Progenitor cell of endocrine pancreas (in vitro differentiated cells): ENCODE results near the gene COX6B1. TPM values are rescaled to one million over a fixed set of nuclear protein-coding genes. Genes with fewer than 3 reads are reported as not detected.

Experiments used
- DNase-seq: peaks from one replicate; pipeline ENCODE4 v3.0.0; 2021; ENCODE audit warnings: low spot score; ENCODE audit not compliant: unreplicated experiment
- H3K27ac Mint-ChIP-seq: 2 replicates; pipeline ENCODE4 v1.8.0; 2021; ENCODE audit warnings: mild to moderate bottlenecking, moderate library complexity, mixed read lengths
- H3K27me3 Mint-ChIP-seq: 2 replicates; pipeline ENCODE4 v1.8.0; 2021; ENCODE audit warnings: mixed read lengths
- H3K36me3 Mint-ChIP-seq: 2 replicates; pipeline ENCODE4 v1.8.0; 2022; ENCODE audit warnings: mixed read lengths; ENCODE audit not compliant: insufficient read depth
- H3K4me1 Mint-ChIP-seq: 2 replicates; pipeline ENCODE4 v1.8.0; 2021; ENCODE audit warnings: low read depth, mixed read lengths
- H3K4me3 Mint-ChIP-seq: 2 replicates; pipeline ENCODE4 v1.8.0; 2021; ENCODE audit warnings: low read depth, mild to moderate bottlenecking, moderate library complexity, mixed read lengths
- H3K9me3 Mint-ChIP-seq: 2 replicates; pipeline ENCODE4 v1.8.0; 2021; ENCODE audit warnings: low read depth, mixed read lengths
- total RNA-seq: library from RNA; stranded (reverse); gene quantifications from 2 replicates; pipeline ENCODE4 v1.2.1, GENCODE V29; 2021
- TF ChIP-seq, protein P1 (sequence below): fragments of 200-600 bp; sonication (generic); IDR thresholded peaks from one replicate; pipeline ENCODE4 v1.5.0; 2021; ENCODE audit warnings: antibody characterized with exemption, mild to moderate bottlenecking; ENCODE audit not compliant: unreplicated experiment

COX6B1 gene
- total RNA-seq, 1 donor from 2014 or later, result 307 TPM

DNA sequence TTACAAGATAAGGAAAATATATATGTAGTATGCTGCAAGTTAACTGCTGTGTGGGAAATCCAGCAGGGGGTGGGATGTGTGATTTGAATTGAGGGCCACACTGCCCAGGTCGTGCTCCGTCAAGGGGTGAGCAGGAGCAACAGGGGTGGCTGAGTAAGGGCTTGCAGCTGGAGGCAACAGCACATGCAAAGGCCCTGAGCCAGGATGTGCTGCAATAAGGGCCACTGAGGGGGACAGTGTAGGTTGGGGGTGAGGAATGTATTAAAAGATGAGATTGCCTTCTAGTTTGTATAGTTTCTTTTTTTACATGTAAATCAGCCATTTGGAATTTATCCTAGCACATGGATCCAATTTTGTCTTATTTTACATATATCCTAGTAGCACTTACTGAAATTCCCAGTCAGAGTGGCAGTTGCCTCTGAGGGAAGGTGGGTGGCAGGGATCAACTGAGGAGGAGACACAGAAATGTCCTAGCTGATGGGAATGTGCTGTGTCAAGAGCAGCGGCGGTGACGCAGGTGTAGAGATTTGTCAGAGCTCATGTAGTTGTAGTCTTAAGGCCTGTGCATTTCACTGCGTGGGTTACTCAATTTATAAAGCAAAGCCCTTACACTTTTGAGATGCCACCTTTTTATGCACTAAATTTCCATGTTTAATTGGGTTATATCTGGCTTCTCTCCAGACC is 24.7 kb upstream of the COX6B1 start:
- TF ChIP-seq, protein P1, sequence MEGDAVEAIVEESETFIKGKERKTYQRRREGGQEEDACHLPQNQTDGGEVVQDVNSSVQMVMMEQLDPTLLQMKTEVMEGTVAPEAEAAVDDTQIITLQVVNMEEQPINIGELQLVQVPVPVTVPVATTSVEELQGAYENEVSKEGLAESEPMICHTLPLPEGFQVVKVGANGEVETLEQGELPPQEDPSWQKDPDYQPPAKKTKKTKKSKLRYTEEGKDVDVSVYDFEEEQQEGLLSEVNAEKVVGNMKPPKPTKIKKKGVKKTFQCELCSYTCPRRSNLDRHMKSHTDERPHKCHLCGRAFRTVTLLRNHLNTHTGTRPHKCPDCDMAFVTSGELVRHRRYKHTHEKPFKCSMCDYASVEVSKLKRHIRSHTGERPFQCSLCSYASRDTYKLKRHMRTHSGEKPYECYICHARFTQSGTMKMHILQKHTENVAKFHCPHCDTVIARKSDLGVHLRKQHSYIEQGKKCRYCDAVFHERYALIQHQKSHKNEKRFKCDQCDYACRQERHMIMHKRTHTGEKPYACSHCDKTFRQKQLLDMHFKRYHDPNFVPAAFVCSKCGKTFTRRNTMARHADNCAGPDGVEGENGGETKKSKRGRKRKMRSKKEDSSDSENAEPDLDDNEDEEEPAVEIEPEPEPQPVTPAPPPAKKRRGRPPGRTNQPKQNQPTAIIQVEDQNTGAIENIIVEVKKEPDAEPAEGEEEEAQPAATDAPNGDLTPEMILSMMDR, result no peak
- Mint-ChIP-seq H3K4me1 (peaks cover 4% of the 10 kb centered on the region), H3K27ac (no peak overlapping the region), H3K9me3 (no peaks in the 10 kb centered on the region), H3K27me3 (no peaks in the 10 kb centered on the region), H3K4me3 (no peak overlapping the region), H3K36me3 (peaks cover 1% of the 10 kb centered on the region)
- DNase-seq, result no peak

DNA sequence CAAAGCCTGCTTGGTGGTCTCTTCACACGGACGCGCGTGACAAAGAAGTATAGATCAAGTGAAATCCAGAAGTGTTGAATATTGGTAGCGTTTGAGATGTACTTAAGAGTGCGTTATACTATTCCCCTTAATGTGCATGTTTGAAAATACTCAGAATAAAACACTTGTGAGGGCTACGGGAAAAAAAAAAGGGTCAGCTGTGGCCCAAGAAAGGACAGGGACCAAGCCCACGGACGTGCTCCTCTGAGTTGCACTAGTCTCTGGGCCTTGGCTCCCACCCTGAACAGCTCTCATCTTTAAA is 19.9 kb upstream of the COX6B1 start:
- H3K9me3 Mint-ChIP-seq, result no peaks in the 10 kb centered on the region
- peak overlapping the region; percentile 98 for H3K27ac Mint-ChIP-seq
- peaks cover 10% of the 10 kb centered on the region for H3K4me1 Mint-ChIP-seq
- no peak for DNase-seq
- H3K4me3 Mint-ChIP-seq, result peak overlapping the region; percentile 98
- no peaks in the 10 kb centered on the region for H3K27me3 Mint-ChIP-seq
- peaks cover 7% of the 10 kb centered on the region for H3K36me3 Mint-ChIP-seq
- TF ChIP-seq, protein P1, result no peak

DNA sequence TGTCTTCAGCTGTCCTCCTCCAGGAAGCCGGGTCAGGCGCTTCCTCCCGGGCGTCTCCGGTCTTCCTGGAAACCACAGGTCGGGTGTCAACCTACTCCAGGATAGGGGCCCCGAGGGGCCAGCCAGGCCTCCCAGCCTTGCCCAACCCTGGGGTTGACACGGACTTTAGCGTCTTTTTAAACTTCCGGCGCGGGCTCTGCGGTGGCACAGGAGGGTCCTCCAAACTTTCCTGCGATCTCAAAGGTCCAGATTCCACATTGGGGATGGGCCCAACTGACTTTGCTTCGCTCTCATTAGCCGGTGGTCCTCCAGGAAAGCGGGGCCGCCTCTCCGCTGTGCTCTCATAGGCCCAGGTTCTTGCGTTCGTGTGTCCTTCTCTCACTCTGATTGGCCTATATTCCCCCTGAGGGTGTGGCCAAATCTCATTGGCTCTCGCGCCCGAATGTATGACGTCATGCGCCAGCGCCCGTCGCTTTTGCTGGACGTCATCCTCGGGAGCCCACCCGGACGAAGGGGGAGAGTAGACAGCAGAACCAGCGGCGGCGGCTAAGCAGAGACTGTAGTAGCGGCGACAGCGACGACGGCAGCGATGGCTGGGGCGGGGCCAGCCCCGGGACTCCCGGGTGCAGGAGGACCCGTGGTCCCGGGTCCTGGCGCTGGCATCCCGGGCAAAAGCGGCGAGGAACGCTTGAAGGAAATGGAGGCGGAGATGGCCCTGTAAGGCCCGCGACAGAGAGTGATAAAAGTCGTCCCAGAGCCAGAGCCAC is 19.4 kb upstream of the COX6B1 start, which contains the start of gene RBM42:
RBM42 (plus strand) TSS at position 472 of the 767 bp plus-strand sequence; CDS start at position 590, 118 bp downstream.
- TF ChIP-seq, protein P1, result no peak
- H3K36me3 Mint-ChIP-seq, result peaks cover 9% of the 10 kb centered on the region
- peak; percentile 98 for DNase-seq
- H3K4me1 Mint-ChIP-seq, result peaks cover 10% of the 10 kb centered on the region
- H3K27ac Mint-ChIP-seq, result peak within 1 kb of the TSS; percentile 98
- no peaks in the 10 kb centered on the region for H3K27me3 Mint-ChIP-seq
- no peaks in the 10 kb centered on the region for H3K9me3 Mint-ChIP-seq
- peak within 1 kb of the TSS; percentile 98 for H3K4me3 Mint-ChIP-seq

DNA sequence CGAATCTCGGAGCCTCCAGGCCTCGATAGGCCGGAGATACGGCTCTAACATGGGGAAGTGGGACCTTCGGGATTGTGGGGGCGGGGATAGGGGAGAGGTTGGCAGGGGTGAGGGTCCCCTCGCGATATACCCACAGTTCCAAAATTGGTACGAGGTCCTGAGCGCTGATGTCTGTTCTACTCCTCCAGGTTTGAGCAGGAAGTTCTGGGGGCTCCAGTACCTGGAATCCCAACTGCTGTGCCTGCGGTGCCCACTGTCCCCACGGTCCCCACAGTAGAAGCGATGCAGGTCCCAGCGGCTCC is 18.8 kb upstream of the COX6B1 start:
- peak overlapping the region; percentile 98 for H3K4me3 Mint-ChIP-seq
- H3K27me3 Mint-ChIP-seq, result no peaks in the 10 kb centered on the region
- peaks cover 9% of the 10 kb centered on the region for H3K36me3 Mint-ChIP-seq
- TF ChIP-seq, protein P1, result no peak
- H3K27ac Mint-ChIP-seq, result peak overlapping the region; percentile 98
- no peaks in the 10 kb centered on the region for H3K9me3 Mint-ChIP-seq
- H3K4me1 Mint-ChIP-seq, result peaks cover 10% of the 10 kb centered on the region
- no peak for DNase-seq

DNA sequence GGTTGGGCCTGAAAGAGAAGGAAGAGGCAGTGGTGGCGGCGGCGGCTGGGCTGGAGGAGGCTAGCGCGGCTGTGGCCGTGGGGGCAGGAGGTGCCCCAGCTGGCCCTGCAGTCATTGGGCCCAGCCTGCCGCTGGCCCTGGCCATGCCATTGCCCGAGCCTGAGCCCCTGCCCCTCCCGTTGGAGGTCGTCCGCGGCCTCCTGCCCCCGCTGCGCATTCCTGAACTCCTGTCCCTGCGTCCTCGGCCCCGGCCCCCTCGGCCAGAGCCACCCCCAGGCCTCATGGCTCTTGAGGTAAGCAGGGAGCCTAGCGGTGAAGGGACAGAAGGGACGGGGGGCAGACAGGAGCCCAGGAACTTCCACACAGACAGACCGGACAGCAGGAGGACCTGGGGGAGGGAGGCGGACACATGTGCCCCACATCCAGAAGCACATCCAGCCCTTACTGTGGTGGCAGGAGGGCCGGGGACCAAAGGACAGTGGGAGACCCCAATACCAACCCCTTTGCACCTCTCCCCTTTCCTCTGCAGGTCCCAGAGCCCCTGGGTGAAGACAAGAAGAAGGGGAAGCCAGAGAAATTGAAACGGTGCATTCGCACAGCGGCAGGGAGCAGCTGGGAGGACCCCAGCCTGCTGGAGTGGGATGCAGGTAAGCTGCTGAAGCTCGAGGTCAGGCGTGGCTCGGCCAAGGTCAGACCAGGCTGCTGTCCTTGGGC is 14.2 kb upstream of the COX6B1 start:
- H3K4me1 Mint-ChIP-seq, result peaks cover 3% of the 10 kb centered on the region
- DNase-seq, result no peak
- no peaks in the 10 kb centered on the region for H3K27me3 Mint-ChIP-seq
- peaks cover 17% of the 10 kb centered on the region for H3K36me3 Mint-ChIP-seq
- TF ChIP-seq, protein P1, result no peak
- H3K4me3 Mint-ChIP-seq, result no peak overlapping the region
- no peak overlapping the region for H3K27ac Mint-ChIP-seq
- no peaks in the 10 kb centered on the region for H3K9me3 Mint-ChIP-seq
